Effector memory CD8-positive, alpha-beta T cell (primary cell): ENCODE data around the gene FCAR.
"Not testable (repeated sequence)": the region's sequence is repeated elsewhere in the genome, so short reads cannot be mapped to it uniquely, and the experiment has no call there.

Source experiments
- ATAC-seq: fragments of 150-1000 bp; cut with Tn5 transposase; replicated peaks from 2 replicates; pipeline ENCODE4 v1.10.0; 2021; ENCODE audit warnings: mild to moderate bottlenecking, moderate library complexity
- DNase-seq, 3 experiments: peaks; one replicate each; pipeline ENCODE4 v3.0.0; 2021
- H3K27ac Mint-ChIP-seq, 2 donors: one replicate each; pipeline ENCODE4 v1.8.0; 2022; ENCODE audit warnings: mild to moderate bottlenecking in 2 of 2, mixed read lengths in 2 of 2, moderate library complexity in 2 of 2
- H3K27me3 Mint-ChIP-seq, 2 donors: one replicate each; pipeline ENCODE4 v1.8.0; 2022; ENCODE audit warnings: mixed read lengths in 2 of 2
- H3K36me3 Mint-ChIP-seq: one replicate; pipeline ENCODE4 v1.8.0; 2022; ENCODE audit warnings: mild to moderate bottlenecking, moderate library complexity, mixed read lengths; ENCODE audit not compliant: insufficient read depth
- H3K4me1 Mint-ChIP-seq, 2 donors: one replicate each; pipeline ENCODE4 v1.8.0; 2022; ENCODE audit warnings: low read depth in 2 of 2, mixed read lengths in 2 of 2
- H3K4me3 Mint-ChIP-seq, 2 donors: one replicate each; pipeline ENCODE4 v1.8.0; 2022; ENCODE audit warnings: mild to moderate bottlenecking in 2 of 2, mixed read lengths in 2 of 2, moderate library complexity in 2 of 2
- H3K9me3 Mint-ChIP-seq, 2 donors: one replicate each; pipeline ENCODE4 v1.8.0; 2022; ENCODE audit warnings: mixed read lengths in 2 of 2

The FCAR gene

GRCh38 chr19:54937926-54938325 lies 63.9 kb downstream of the FCAR start:
- no peaks in the 10 kb centered on the region for H3K36me3 Mint-ChIP-seq
- no peak overlapping the region for H3K4me3 Mint-ChIP-seq
- H3K27me3 Mint-ChIP-seq: peaks cover 0 to 9% of the 10 kb centered on the region in 2 donors
- ATAC-seq: no peak
- no peak for DNase-seq
- peaks cover 0 to 6% of the 10 kb centered on the region in 2 donors for H3K4me1 Mint-ChIP-seq
- no peaks in the 10 kb centered on the region for H3K9me3 Mint-ChIP-seq
- H3K27ac Mint-ChIP-seq: no peak overlapping the region

- DNase-seq (no peak), ATAC-seq (no peak)
- Mint-ChIP-seq H3K4me3 (no peak overlapping the region), H3K27me3 (peaks cover 0 to 9% of the 10 kb centered on the region in 2 donors), H3K36me3 (no peaks in the 10 kb centered on the region), H3K4me1 (peaks cover 0 to 6% of the 10 kb centered on the region in 2 donors), H3K27ac (no peak overlapping the region), H3K9me3 (no peaks in the 10 kb centered on the region)
Observed at GRCh38 chr19:54938906-54939305, 64.9 kb downstream of the FCAR start.

DNA sequence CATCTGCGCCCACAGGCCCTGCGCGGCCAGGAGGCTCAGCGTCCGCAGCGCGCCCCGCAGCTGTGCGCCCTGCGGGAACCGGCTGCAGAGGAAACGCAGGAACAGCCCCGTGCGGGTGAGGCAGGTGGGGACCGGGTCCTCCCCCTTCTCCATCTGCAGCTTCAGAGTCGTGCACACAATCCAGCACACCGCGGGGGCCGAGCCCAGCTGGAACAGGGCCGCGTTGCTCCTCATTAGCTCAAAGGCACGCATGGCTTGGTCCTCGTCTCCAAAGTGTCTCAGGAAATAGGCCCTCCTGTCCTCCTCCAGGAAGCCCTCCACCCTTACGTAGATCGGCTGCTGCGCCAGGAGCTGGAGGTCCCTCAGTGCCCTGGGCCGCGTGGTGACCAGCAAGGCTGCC lies 65.5 kb downstream of the FCAR start:
- H3K4me3 Mint-ChIP-seq, H3K4me1 Mint-ChIP-seq, H3K27me3 Mint-ChIP-seq, ATAC-seq, DNase-seq, H3K36me3 Mint-ChIP-seq, H3K27ac Mint-ChIP-seq, H3K9me3 Mint-ChIP-seq: not testable (repeated sequence)
